Measurements from ENCODE around the gene CFI. TPM values are rescaled to one million over a fixed set of nuclear protein-coding genes. Genes with fewer than 3 reads are reported as not detected.

Gene CFI
- not detected for polyA plus RNA-seq (2013, experiment 1 of 2)
- polyA plus RNA-seq (2013, experiment 2 of 2) = not detected

DNA sequence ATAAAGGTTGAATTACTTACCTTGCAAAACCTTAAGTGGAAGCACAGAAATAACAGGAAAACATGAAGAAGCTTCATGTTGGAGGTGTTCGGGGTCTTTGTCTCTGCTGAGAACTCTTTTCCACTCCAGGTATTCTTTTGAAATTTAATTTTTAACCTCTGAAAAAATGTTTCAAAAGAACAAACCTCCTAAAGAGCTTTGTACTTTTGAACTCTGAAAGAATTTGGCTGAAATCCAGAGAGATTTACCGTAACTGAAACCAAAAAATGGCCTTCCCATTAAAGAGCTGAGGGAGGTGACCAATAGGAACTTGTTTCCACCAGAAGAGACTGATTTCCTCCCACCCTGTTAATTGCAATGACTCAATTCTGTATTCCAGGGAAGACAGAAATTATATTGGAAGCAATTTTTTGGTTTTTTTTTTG lies at the start of gene CFI:
TSS of gene CFI (minus strand) at position 105 of the 425 bp plus-strand sequence. CDS start at position 77, 28 bp downstream.
- no CpG with 5 or more reads among the region's 2 CpGs for WGBS, 2 donors (ENCODE audit: extremely low coverage in 2 of 2, insufficient read length in 2 of 2, insufficient replicate concordance in 1 of 2)
- Histone ChIP-seq H3K27ac (replicated peaks; ENCODE audit: low read length) (no peak within 1 kb of the TSS), H3K9ac (ENCODE audit: low read depth, low read length, poor library complexity) (no peak within 1 kb of the TSS), H3K4me1 (ENCODE audit: control insufficient read depth in 2 of 2, insufficient read depth in 1 of 2, low read depth in 1 of 2, low read length in 2 of 2) (no peaks in the 10 kb centered on the region), H3K4me2 (ENCODE audit: insufficient read depth, low read length, poor library complexity, severe bottlenecking) (no peak within 1 kb of the TSS), H2BK12ac (ENCODE audit: low read length) (no peak within 1 kb of the TSS), H3K79me1 (ENCODE audit: low read depth, low read length) (no peaks in the 10 kb centered on the region), H3K9me3 (replicated peaks in 1 of 2; ENCODE audit: control insufficient read depth in 2 of 2, insufficient read depth in 1 of 2, low read depth in 1 of 2, low read length in 2 of 2) (peaks cover 0 to under 1% of the 10 kb centered on the region in 2 donors), H3K18ac (ENCODE audit: low read length) (no peak within 1 kb of the TSS), H2BK15ac (ENCODE audit: low read length) (no peak within 1 kb of the TSS), H3K4ac (ENCODE audit: low read length) (no peak within 1 kb of the TSS), H3K36me3 (replicated peaks in 1 of 2; ENCODE audit: control insufficient read depth in 2 of 2, insufficient read depth in 2 of 2, low read length in 2 of 2) (no peaks in the 10 kb centered on the region), H3K23ac (ENCODE audit: low read depth, low read length, poor library complexity) (no peak within 1 kb of the TSS), H2AFZ (ENCODE audit: low read length) (no peak within 1 kb of the TSS), H4K8ac (ENCODE audit: low read depth, low read length) (no peak within 1 kb of the TSS), H4K91ac (ENCODE audit: low read depth, low read length, poor library complexity) (no peak within 1 kb of the TSS), H3K27me3 (ENCODE audit: control insufficient read depth in 3 of 3, insufficient read depth in 3 of 3, low read depth in 1 of 3, low read length in 3 of 3) (peaks cover 0 to 8% (median 0%) of the 10 kb centered on the region in 3 experiments), H2AK5ac (ENCODE audit: low read depth, low read length) (no peak within 1 kb of the TSS), H3K14ac (ENCODE audit: low read length) (no peak within 1 kb of the TSS), H2BK5ac (ENCODE audit: low read length) (no peak within 1 kb of the TSS), H2BK120ac (ENCODE audit: low read depth, low read length) (no peak within 1 kb of the TSS), H3K4me3 (ENCODE audit: low read length in 2 of 2) (no peak within 1 kb of the TSS)
- DNase-seq (ENCODE audit: low spot score) = no peak

GRCh38 chr4:109850601-109851000 lies 48.8 kb upstream of the CFI start:
- Histone ChIP-seq H3K18ac (ENCODE audit: low read length) (no peak overlapping the region), H3K4me2 (ENCODE audit: insufficient read depth, low read length, poor library complexity, severe bottlenecking) (no peak overlapping the region), H2AFZ (ENCODE audit: low read length) (no peak overlapping the region), H4K91ac (ENCODE audit: low read depth, low read length, poor library complexity) (no peak overlapping the region), H3K36me3 (replicated peaks in 1 of 2; ENCODE audit: control insufficient read depth in 2 of 2, insufficient read depth in 2 of 2, low read length in 2 of 2) (no peaks in the 10 kb centered on the region), H2BK12ac (ENCODE audit: low read length) (no peak overlapping the region), H2BK5ac (ENCODE audit: low read length) (no peak overlapping the region), H3K14ac (ENCODE audit: low read length) (no peak overlapping the region), H2BK120ac (ENCODE audit: low read depth, low read length) (no peak overlapping the region), H3K4me3 (ENCODE audit: low read length in 2 of 2) (no peak overlapping the region), H2BK15ac (ENCODE audit: low read length) (no peak overlapping the region), H3K9me3 (replicated peaks in 1 of 2; ENCODE audit: control insufficient read depth in 2 of 2, insufficient read depth in 1 of 2, low read depth in 1 of 2, low read length in 2 of 2) (no peaks in the 10 kb centered on the region), H4K8ac (ENCODE audit: low read depth, low read length) (no peak overlapping the region), H3K9ac (ENCODE audit: low read depth, low read length, poor library complexity) (no peak overlapping the region), H3K27ac (replicated peaks; ENCODE audit: low read length) (no peak overlapping the region), H3K27me3 (ENCODE audit: control insufficient read depth in 3 of 3, insufficient read depth in 3 of 3, low read depth in 1 of 3, low read length in 3 of 3) (no peaks in the 10 kb centered on the region), H3K79me1 (ENCODE audit: low read depth, low read length) (no peaks in the 10 kb centered on the region), H3K4me1 (ENCODE audit: control insufficient read depth in 2 of 2, insufficient read depth in 1 of 2, low read depth in 1 of 2, low read length in 2 of 2) (peaks cover 7 to 8% of the 10 kb centered on the region in 2 donors), H3K4ac (ENCODE audit: low read length) (no peak overlapping the region), H3K23ac (ENCODE audit: low read depth, low read length, poor library complexity) (no peak overlapping the region), H2AK5ac (ENCODE audit: low read depth, low read length) (no peak overlapping the region)
- no peak for DNase-seq (ENCODE audit: low spot score)
- WGBS, 2 donors (ENCODE audit: extremely low coverage in 2 of 2, insufficient read length in 2 of 2, insufficient replicate concordance in 1 of 2) = no CpG with 5 or more reads among the region's 5 CpGs

- Histone ChIP-seq H4K91ac (ENCODE audit: low read depth, low read length, poor library complexity) (no peak overlapping the region), H3K36me3 (replicated peaks in 1 of 2; ENCODE audit: control insufficient read depth in 2 of 2, insufficient read depth in 2 of 2, low read length in 2 of 2) (no peaks in the 10 kb centered on the region), H2BK5ac (ENCODE audit: low read length) (no peak overlapping the region), H2BK12ac (ENCODE audit: low read length) (no peak overlapping the region), H3K79me1 (ENCODE audit: low read depth, low read length) (no peaks in the 10 kb centered on the region), H3K23ac (ENCODE audit: low read depth, low read length, poor library complexity) (no peak overlapping the region), H3K9me3 (replicated peaks in 1 of 2; ENCODE audit: control insufficient read depth in 2 of 2, insufficient read depth in 1 of 2, low read depth in 1 of 2, low read length in 2 of 2) (no peaks in the 10 kb centered on the region), H4K8ac (ENCODE audit: low read depth, low read length) (no peak overlapping the region), H3K18ac (ENCODE audit: low read length) (no peak overlapping the region), H3K4me1 (ENCODE audit: control insufficient read depth in 2 of 2, insufficient read depth in 1 of 2, low read depth in 1 of 2, low read length in 2 of 2) (peaks cover 7 to 8% of the 10 kb centered on the region in 2 donors), H3K27ac (replicated peaks; ENCODE audit: low read length) (no peak overlapping the region), H3K14ac (ENCODE audit: low read length) (no peak overlapping the region), H2BK120ac (ENCODE audit: low read depth, low read length) (no peak overlapping the region), H3K4me3 (ENCODE audit: low read length in 2 of 2) (no peak overlapping the region), H3K9ac (ENCODE audit: low read depth, low read length, poor library complexity) (no peak overlapping the region), H2AK5ac (ENCODE audit: low read depth, low read length) (no peak overlapping the region), H3K27me3 (ENCODE audit: control insufficient read depth in 3 of 3, insufficient read depth in 3 of 3, low read depth in 1 of 3, low read length in 3 of 3) (no peaks in the 10 kb centered on the region), H2AFZ (ENCODE audit: low read length) (peak overlapping the region; percentile 43), H3K4me2 (ENCODE audit: insufficient read depth, low read length, poor library complexity, severe bottlenecking) (no peak overlapping the region), H2BK15ac (ENCODE audit: low read length) (no peak overlapping the region), H3K4ac (ENCODE audit: low read length) (no peak overlapping the region)
- no CpG with 5 or more reads among the region's 2 CpGs for WGBS, 2 donors (ENCODE audit: extremely low coverage in 2 of 2, insufficient read length in 2 of 2, insufficient replicate concordance in 1 of 2)
- peak; percentile 6 for DNase-seq (ENCODE audit: low spot score)
Observed at GRCh38 chr4:109848501-109848900, 46.7 kb upstream of the CFI start.

DNA sequence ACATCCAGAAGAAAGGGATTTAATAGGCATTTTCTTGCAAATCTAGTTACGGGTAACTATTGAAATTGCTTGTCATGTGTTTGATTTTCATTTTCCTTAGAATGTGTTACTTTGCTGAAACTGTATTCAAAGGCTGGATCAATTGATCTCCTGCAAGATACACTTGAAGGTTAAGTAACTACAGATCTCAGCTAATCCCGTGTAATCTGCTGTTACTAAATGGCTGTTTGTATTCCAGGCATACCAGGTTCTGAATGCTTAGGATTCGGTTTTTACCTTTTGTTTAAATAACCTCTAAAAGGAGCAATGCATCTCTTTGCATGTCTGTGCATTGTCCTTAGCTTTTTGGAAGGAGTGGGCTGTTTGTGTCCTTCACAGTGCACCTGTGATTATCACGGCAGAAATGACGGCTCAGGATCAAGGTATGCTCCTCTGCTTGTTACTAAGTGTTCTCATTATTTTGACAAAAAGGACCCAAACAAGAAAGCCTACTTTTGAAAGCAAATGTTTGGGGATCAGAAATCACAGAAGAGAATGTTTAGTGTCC lies 46.2 kb upstream of the CFI start, which contains the start of gene LRIT3:
TSS of gene LRIT3 (plus strand) at position 212 of the 547 bp plus-strand sequence. CDS start at position 307, 95 bp downstream.
- Histone ChIP-seq H3K23ac (ENCODE audit: low read depth, low read length, poor library complexity) (no peak within 1 kb of the TSS), H3K18ac (ENCODE audit: low read length) (no peak within 1 kb of the TSS), H4K91ac (ENCODE audit: low read depth, low read length, poor library complexity) (no peak within 1 kb of the TSS), H3K4me1 (ENCODE audit: control insufficient read depth in 2 of 2, insufficient read depth in 1 of 2, low read depth in 1 of 2, low read length in 2 of 2) (peaks cover 7 to 8% of the 10 kb centered on the region in 2 donors), H2BK15ac (ENCODE audit: low read length) (no peak within 1 kb of the TSS), H4K8ac (ENCODE audit: low read depth, low read length) (no peak within 1 kb of the TSS), H2BK120ac (ENCODE audit: low read depth, low read length) (no peak within 1 kb of the TSS), H3K36me3 (replicated peaks in 1 of 2; ENCODE audit: control insufficient read depth in 2 of 2, insufficient read depth in 2 of 2, low read length in 2 of 2) (no peaks in the 10 kb centered on the region), H2BK12ac (ENCODE audit: low read length) (no peak within 1 kb of the TSS), H2BK5ac (ENCODE audit: low read length) (no peak within 1 kb of the TSS), H3K9me3 (replicated peaks in 1 of 2; ENCODE audit: control insufficient read depth in 2 of 2, insufficient read depth in 1 of 2, low read depth in 1 of 2, low read length in 2 of 2) (no peaks in the 10 kb centered on the region), H2AFZ (ENCODE audit: low read length) (peak within 1 kb of the TSS; percentile 43), H3K27me3 (ENCODE audit: control insufficient read depth in 3 of 3, insufficient read depth in 3 of 3, low read depth in 1 of 3, low read length in 3 of 3) (no peaks in the 10 kb centered on the region), H2AK5ac (ENCODE audit: low read depth, low read length) (no peak within 1 kb of the TSS), H3K4me3 (ENCODE audit: low read length in 2 of 2) (no peak within 1 kb of the TSS), H3K79me1 (ENCODE audit: low read depth, low read length) (no peaks in the 10 kb centered on the region), H3K14ac (ENCODE audit: low read length) (no peak within 1 kb of the TSS), H3K4me2 (ENCODE audit: insufficient read depth, low read length, poor library complexity, severe bottlenecking) (no peak within 1 kb of the TSS), H3K9ac (ENCODE audit: low read depth, low read length, poor library complexity) (no peak within 1 kb of the TSS), H3K4ac (ENCODE audit: low read length) (no peak within 1 kb of the TSS), H3K27ac (replicated peaks; ENCODE audit: low read length) (no peak within 1 kb of the TSS)
- no CpG with 5 or more reads among the region's 5 CpGs for WGBS, 2 donors (ENCODE audit: extremely low coverage in 2 of 2, insufficient read length in 2 of 2, insufficient replicate concordance in 1 of 2)
- DNase-seq (ENCODE audit: low spot score) = peak; percentile 9

All from neuronal stem cell (in vitro differentiated cells).